NCI-H2107 treated with DMSO at 0.1 percent for 48 hours (cell line): ENCODE data around the gene MEF2D.

ENCODE experiments used
- DNase-seq: peaks from one replicate; lab custom pipeline; 2025; ENCODE audit not compliant: unreplicated experiment; lab: John Stamatoyannopoulos, UW

The MEF2D gene

GRCh38 chr1:156489166-156489934, 11.2 kb downstream of the MEF2D start:
- peak; percentile 86 for DNase-seq

GRCh38 chr1:156488566-156489165, 11.9 kb downstream of the MEF2D start:
- DNase-seq, result no peak

- DNase-seq, result no peak
Measured at GRCh38 chr1:156487862-156488261, 12.7 kb downstream of the MEF2D start.

GRCh38 chr1:156486421-156487344, 13.9 kb downstream of the MEF2D start:
- no peak for DNase-seq

GRCh38 chr1:156485984-156486383, 14.6 kb downstream of the MEF2D start:
- no peak for DNase-seq

- no peak for DNase-seq
Measured at GRCh38 chr1:156484480-156485058, 16.0 kb downstream of the MEF2D start.

GRCh38 chr1:156483397-156483796, 17.2 kb downstream of the MEF2D start:
- no peak for DNase-seq

GRCh38 chr1:156482276-156482675, 18.3 kb downstream of the MEF2D start:
- DNase-seq, result no peak

- DNase-seq, result no peak
Measured at GRCh38 chr1:156481527-156481926, 19.0 kb downstream of the MEF2D start.

GRCh38 chr1:156480411-156481192, 20.0 kb downstream of the MEF2D start:
- no peak for DNase-seq

- DNase-seq, result no peak
Measured at GRCh38 chr1:156480016-156480370, 20.6 kb downstream of the MEF2D start.

- no peak for DNase-seq
Measured at GRCh38 chr1:156479093-156480015, 21.2 kb downstream of the MEF2D start.

- no peak for DNase-seq
Measured at GRCh38 chr1:156478250-156478627, 22.3 kb downstream of the MEF2D start.

GRCh38 chr1:156477526-156478249, 22.9 kb downstream of the MEF2D start:
- no peak for DNase-seq

- DNase-seq, result no peak
Measured at GRCh38 chr1:156476501-156477298, 23.9 kb downstream of the MEF2D start.

- DNase-seq, result no peak
Measured at GRCh38 chr1:156475568-156476500, 24.7 kb downstream of the MEF2D start.

GRCh38 chr1:156474966-156475365, 25.6 kb downstream of the MEF2D start:
- DNase-seq, result no peak
